K562 (cell line): ENCODE results near the gene MYO18A. TPM values are rescaled to one million over a fixed set of nuclear protein-coding genes. Genes with fewer than 3 reads are reported as not detected.

Experiments used
- ARID3A ChIP-seq: IDR thresholded peaks from 2 replicates; pipeline ENCODE4 v1.6.1; 2012; ENCODE audit warnings: low read depth, low read length, improper control_type of control experiment, borderline replicate concordance
- C11orf30 ChIP-seq: fragments of 450-650 bp; IDR thresholded peaks from 2 replicates; pipeline ENCODE4 v1.6.1; 2016; ENCODE audit warnings: low read depth, mild to moderate bottlenecking
- CHCHD3 ChIP-seq: fragments of 250-450 bp; sonication (Bioruptor Pico); IDR thresholded peaks from 2 replicates; pipeline ENCODE4 v2.1.2; 2022; ENCODE audit warnings: mild to moderate bottlenecking
- CLOCK ChIP-seq: fragments of 250-450 bp; sonication (Bioruptor Pico); IDR thresholded peaks from 2 replicates; pipeline ENCODE4 v1.4.0; 2020; ENCODE audit warnings: mild to moderate bottlenecking, moderate library complexity, borderline replicate concordance
- ETV1 ChIP-seq: fragments of 450-650 bp; conservative IDR thresholded peaks from 2 replicates; pipeline ENCODE4 v1.6.1; 2016; ENCODE audit warnings: missing genetic modification characterization, control low read depth, low read depth, missing compliant biosample characterization
- FIP1L1 ChIP-seq: fragments of 200-400 bp; formaldehyde crosslinking; IDR thresholded peaks from 2 replicates; pipeline ENCODE4 v1.6.1; 2018; ENCODE audit warnings: mild to moderate bottlenecking, low read depth, low read length; ENCODE audit not compliant: poor library complexity, severe bottlenecking
- KHSRP ChIP-seq: fragments of 450-650 bp; IDR thresholded peaks from 2 replicates; pipeline ENCODE4 v1.6.1; 2017
- NCOA6 ChIP-seq: fragments of 450-650 bp; IDR thresholded peaks from 2 replicates; pipeline ENCODE4 v1.6.1; 2017; ENCODE audit warnings: mild to moderate bottlenecking
- POLR3A ChIP-seq: IDR thresholded peaks from 2 replicates; pipeline ENCODE4 v1.6.1; 2011; ENCODE audit warnings: borderline replicate concordance, mild to moderate bottlenecking, moderate library complexity; ENCODE audit not compliant: insufficient read length, insufficient read depth; ENCODE audit errors: extremely low read depth
- RBM22 ChIP-seq: fragments of 200-400 bp; formaldehyde crosslinking; IDR thresholded peaks from 2 replicates; pipeline ENCODE4 v1.6.1; 2018; ENCODE audit warnings: low read length, low read depth; ENCODE audit not compliant: poor library complexity, severe bottlenecking
- RFX5 ChIP-seq: IDR thresholded peaks from 2 replicates; pipeline ENCODE4 v1.6.1; 2011; ENCODE audit warnings: low read depth, mild to moderate bottlenecking, improper control_type of control experiment, low read length
- TCF15 ChIP-seq: fragments of 250-450 bp; sonication (Bioruptor Pico); IDR thresholded peaks from 2 replicates; pipeline ENCODE4 v1.8.0; 2022; ENCODE audit warnings: moderate library complexity, mild to moderate bottlenecking, inconsistent platforms
- ZNF165 ChIP-seq: fragments of 250-450 bp; sonication (Bioruptor Pico); IDR thresholded peaks from 2 replicates; pipeline ENCODE4 v1.4.0; 2020; ENCODE audit warnings: borderline replicate concordance
- ZNF57 ChIP-seq: fragments of 450-650 bp; formaldehyde crosslinking; IDR thresholded peaks from 2 replicates; pipeline ENCODE4 v1.4.0; 2020; ENCODE audit warnings: mild to moderate bottlenecking, moderate library complexity
- polyA plus RNA-seq, 8 experiments: library from polyadenylated mRNA; depleted of rRNA in 4 of 8; stranded (reverse) in 5 of 8; unstranded in 3 of 8; fragments of >200 nt; fragmentation: Nextera tagmentation in 2 of 8; fragmentation: Illumina TruSeq in 1 of 8; extraction: Ambion mirVana in 2 of 8; extraction: Trizol in 1 of 8; gene quantifications; 2 replicates each; pipeline versions ENCODE4 v1.2.1 to v1.2.3, GENCODE V29; 2011 to 2014; ENCODE audit warnings: inconsistent platforms in 1 of 8, missing spikeins in 1 of 8
- total RNA-seq, 7 experiments: library from RNA; depleted of rRNA in 6 of 7; stranded (reverse); fragments of >200 nt in 6 of 7; fragmentation: Illumina TruSeq in 2 of 7; extraction: Trizol in 2 of 7; gene quantifications; 2 replicates each; pipeline versions ENCODE4 v1.2.1 to v1.2.3, GENCODE V29; 2011 to 2021; ENCODE audit warnings: low replicate concordance in 1 of 7
- TF ChIP-seq, protein P1 (sequence below): fragments of 250-450 bp; sonication (Bioruptor Pico); IDR thresholded peaks from 2 replicates; pipeline ENCODE4 v1.8.0; 2021; ENCODE audit warnings: mild to moderate bottlenecking, moderate library complexity
- TF ChIP-seq, protein P2 (sequence below): fragments of 250-450 bp; sonication (Bioruptor Pico); IDR thresholded peaks from 2 replicates; pipeline ENCODE4 v1.5.0; 2022; ENCODE audit warnings: mild to moderate bottlenecking

MYO18A gene
- total and polyA plus RNA-seq, 9 of the 15 experiments (the other 6 are each of a cell fraction or from before 2014, with no cell fraction given): 2.5 to 65.4 (median 17.1) TPM

DNA sequence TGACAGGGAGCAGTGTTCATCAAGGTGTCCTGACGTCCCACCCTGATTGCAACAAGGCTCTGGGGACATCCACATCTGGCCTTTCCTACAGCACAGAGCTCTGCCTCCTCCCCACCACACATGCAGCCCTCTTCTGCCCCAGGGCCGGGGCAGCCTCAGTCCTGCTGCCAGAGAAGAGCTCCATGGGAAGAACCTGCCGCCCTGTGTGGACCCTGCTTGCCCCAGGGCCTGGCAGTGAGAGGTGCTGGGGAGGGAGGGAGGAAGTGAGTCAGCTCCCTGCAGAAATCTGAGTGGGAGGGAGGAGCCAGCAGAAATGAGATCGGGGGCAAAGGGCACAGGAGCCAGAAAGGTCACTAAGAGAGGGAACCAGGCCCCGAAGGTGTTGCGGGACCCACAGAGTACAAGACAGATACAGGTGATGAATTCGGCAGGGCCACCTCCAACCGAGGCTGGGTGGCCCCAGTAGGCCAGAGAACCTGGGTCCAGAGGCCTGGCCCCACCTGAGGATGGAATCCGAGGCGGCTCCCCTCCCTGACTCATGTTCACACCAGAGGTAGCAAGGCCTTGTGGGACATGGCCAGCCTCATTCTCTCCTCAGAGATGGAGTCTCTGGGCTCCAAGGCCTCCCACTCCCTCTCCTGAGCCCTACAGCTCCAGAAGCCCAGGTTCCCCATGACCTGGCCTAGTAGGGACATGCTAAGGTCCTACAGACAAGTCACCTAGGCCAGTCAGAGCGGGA is 24.8 kb downstream of the MYO18A start (continued):
- no peak for TF ChIP-seq NCOA6
- TF ChIP-seq CHCHD3: no peak
- TF ChIP-seq TCF15: no peak
- no peak for TF ChIP-seq ZNF165 (CRISPR knock-in tag)
- TF ChIP-seq, protein P1, sequence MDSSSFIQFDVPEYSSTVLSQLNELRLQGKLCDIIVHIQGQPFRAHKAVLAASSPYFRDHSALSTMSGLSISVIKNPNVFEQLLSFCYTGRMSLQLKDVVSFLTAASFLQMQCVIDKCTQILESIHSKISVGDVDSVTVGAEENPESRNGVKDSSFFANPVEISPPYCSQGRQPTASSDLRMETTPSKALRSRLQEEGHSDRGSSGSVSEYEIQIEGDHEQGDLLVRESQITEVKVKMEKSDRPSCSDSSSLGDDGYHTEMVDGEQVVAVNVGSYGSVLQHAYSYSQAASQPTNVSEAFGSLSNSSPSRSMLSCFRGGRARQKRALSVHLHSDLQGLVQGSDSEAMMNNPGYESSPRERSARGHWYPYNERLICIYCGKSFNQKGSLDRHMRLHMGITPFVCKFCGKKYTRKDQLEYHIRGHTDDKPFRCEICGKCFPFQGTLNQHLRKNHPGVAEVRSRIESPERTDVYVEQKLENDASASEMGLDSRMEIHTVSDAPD (CRISPR knock-in tag): no peak
- TF ChIP-seq ARID3A: no peak
- no peak for TF ChIP-seq RBM22
- no peak for TF ChIP-seq FIP1L1
- TF ChIP-seq ETV1 (tag): peak; percentile 78
- no peak for TF ChIP-seq CLOCK
- TF ChIP-seq, protein P2, sequence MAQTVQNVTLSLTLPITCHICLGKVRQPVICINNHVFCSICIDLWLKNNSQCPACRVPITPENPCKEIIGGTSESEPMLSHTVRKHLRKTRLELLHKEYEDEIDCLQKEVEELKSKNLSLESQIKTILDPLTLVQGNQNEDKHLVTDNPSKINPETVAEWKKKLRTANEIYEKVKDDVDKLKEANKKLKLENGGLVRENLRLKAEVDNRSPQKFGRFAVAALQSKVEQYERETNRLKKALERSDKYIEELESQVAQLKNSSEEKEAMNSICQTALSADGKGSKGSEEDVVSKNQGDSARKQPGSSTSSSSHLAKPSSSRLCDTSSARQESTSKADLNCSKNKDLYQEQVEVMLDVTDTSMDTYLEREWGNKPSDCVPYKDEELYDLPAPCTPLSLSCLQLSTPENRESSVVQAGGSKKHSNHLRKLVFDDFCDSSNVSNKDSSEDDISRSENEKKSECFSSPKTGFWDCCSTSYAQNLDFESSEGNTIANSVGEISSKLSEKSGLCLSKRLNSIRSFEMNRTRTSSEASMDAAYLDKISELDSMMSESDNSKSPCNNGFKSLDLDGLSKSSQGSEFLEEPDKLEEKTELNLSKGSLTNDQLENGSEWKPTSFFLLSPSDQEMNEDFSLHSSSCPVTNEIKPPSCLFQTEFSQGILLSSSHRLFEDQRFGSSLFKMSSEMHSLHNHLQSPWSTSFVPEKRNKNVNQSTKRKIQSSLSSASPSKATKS (CRISPR knock-in tag): no peak
- no peak for TF ChIP-seq RFX5
- TF ChIP-seq C11orf30: peak; percentile 76
- no peak for TF ChIP-seq KHSRP
- TF ChIP-seq ZNF57: no peak
- TF ChIP-seq POLR3A: no peak
